ENCODE measurements around the gene TBX15. TPM values are rescaled to one million over a fixed set of nuclear protein-coding genes. Genes with fewer than 3 reads are reported as not detected.

Gene TBX15
- total RNA-seq, 1 experiment from 2014 or later = 0.32 TPM

- ChIA-PET POLR2A (ENCODE audit: low non-redundant PET) (no interaction called here), CTCF (no interaction called here)
- intact Hi-C loops (cut with micrococcal nuclease; ENCODE audit: unreplicated experiment) = no loop called here
- no peaks in the 10 kb centered on the region for H3K4me1 ChIP-seq (ENCODE audit: insufficient read depth, low read length, poor library complexity, severe bottlenecking)
- no peak overlapping the region for H3K4me3 ChIP-seq (ENCODE audit: low read depth, low read length, poor library complexity, severe bottlenecking)
- BruUV-seq (replicated peaks) = no TSS peak
- no peaks in the 10 kb centered on the region for H3K36me3 ChIP-seq (ENCODE audit: insufficient read depth, low read length, poor library complexity, severe bottlenecking)
- peaks cover 16% of the 10 kb centered on the region for H3K27me3 ChIP-seq (replicated peaks; ENCODE audit: insufficient read depth, low read depth, low read length, poor library complexity)
- no peak overlapping the region for H3K27ac ChIP-seq (ENCODE audit: low read depth, low read length, poor library complexity, severe bottlenecking)
- no peak for DNase-seq (ENCODE audit: low spot score)
- no peak for TF ChIP-seq EZH2 (IDR thresholded peaks at IDR 0.05; ENCODE audit: borderline replicate concordance, low read depth, low read length, poor library complexity, severe bottlenecking)
- TF ChIP-seq, protein P1, sequence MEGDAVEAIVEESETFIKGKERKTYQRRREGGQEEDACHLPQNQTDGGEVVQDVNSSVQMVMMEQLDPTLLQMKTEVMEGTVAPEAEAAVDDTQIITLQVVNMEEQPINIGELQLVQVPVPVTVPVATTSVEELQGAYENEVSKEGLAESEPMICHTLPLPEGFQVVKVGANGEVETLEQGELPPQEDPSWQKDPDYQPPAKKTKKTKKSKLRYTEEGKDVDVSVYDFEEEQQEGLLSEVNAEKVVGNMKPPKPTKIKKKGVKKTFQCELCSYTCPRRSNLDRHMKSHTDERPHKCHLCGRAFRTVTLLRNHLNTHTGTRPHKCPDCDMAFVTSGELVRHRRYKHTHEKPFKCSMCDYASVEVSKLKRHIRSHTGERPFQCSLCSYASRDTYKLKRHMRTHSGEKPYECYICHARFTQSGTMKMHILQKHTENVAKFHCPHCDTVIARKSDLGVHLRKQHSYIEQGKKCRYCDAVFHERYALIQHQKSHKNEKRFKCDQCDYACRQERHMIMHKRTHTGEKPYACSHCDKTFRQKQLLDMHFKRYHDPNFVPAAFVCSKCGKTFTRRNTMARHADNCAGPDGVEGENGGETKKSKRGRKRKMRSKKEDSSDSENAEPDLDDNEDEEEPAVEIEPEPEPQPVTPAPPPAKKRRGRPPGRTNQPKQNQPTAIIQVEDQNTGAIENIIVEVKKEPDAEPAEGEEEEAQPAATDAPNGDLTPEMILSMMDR (conservative IDR thresholded peaks at IDR 0.05; ENCODE audit: low read depth, low read length) = no peak
- no peaks in the 10 kb centered on the region for H3K9me3 ChIP-seq (ENCODE audit: low read depth, low read length, poor library complexity, severe bottlenecking)
These were observed 9.1 kb upstream of the TBX15 start for GRCh38 chr1:118997225-118997624.

DNA sequence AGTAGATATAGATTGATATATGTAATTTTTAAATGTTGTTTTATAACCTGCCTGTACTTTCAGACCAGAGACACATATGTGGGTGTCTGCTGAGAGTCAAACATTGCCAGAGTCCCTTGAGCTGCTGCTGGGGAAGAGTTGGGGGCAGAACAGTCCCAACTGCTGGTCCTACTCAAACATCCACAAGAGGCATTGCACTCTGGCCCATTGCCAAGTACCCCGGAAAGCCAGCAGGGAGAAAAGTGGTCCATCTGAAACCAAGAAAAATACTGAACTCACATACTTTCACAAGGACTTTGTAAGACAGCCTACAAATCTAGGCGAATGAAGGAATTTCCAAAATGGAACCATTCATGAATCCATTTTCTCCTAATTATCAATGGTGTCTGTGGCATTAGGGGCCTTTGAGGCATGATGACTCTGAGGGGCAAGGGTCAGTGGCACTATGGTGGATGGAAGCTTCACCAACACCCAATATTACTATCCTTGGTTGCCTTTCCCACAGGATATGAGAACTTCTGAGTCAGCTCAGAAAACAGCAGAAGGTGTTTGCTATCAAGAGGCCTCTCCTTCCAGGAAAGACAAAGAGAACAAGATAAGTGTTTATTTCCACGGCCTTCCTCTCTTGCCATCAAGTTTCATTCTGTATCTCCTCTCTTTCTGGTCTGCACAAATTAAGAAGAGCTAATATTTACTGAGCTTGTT lies 7.3 kb upstream of the TBX15 start:
- no TSS peak for BruUV-seq (replicated peaks)
- no peak for TF ChIP-seq EZH2 (IDR thresholded peaks at IDR 0.05; ENCODE audit: borderline replicate concordance, low read depth, low read length, poor library complexity, severe bottlenecking)
- TF ChIP-seq, protein P1 (conservative IDR thresholded peaks at IDR 0.05; ENCODE audit: low read depth, low read length) = no peak
- no peak for DNase-seq (ENCODE audit: low spot score)

GRCh38 chr1:118993700-118994026 lies 5.5 kb upstream of the TBX15 start:
- POLR2A ChIA-PET (ENCODE audit: low non-redundant PET) = no interaction called here
- Histone ChIP-seq H3K36me3 (ENCODE audit: insufficient read depth, low read length, poor library complexity, severe bottlenecking) (no peaks in the 10 kb centered on the region), H3K27ac (ENCODE audit: low read depth, low read length, poor library complexity, severe bottlenecking) (no peak overlapping the region), H3K4me1 (ENCODE audit: insufficient read depth, low read length, poor library complexity, severe bottlenecking) (no peaks in the 10 kb centered on the region), H3K4me3 (ENCODE audit: low read depth, low read length, poor library complexity, severe bottlenecking) (no peak overlapping the region), H3K9me3 (ENCODE audit: low read depth, low read length, poor library complexity, severe bottlenecking) (no peaks in the 10 kb centered on the region), H3K27me3 (replicated peaks; ENCODE audit: insufficient read depth, low read depth, low read length, poor library complexity) (no peaks in the 10 kb centered on the region)
- DNase-seq (ENCODE audit: low spot score) = no peak
- TF ChIP-seq, protein P1 (conservative IDR thresholded peaks at IDR 0.05; ENCODE audit: low read depth, low read length) = no peak
- no peak for TF ChIP-seq EZH2 (IDR thresholded peaks at IDR 0.05; ENCODE audit: borderline replicate concordance, low read depth, low read length, poor library complexity, severe bottlenecking)
- no TSS peak for BruUV-seq (replicated peaks)
- intact Hi-C loops (cut with micrococcal nuclease; ENCODE audit: unreplicated experiment) = no loop called here
- CTCF ChIA-PET = no interaction called here

More for the DNA sequence above, 7.3 kb upstream of the TBX15 start:
- Histone ChIP-seq H3K4me1 (ENCODE audit: insufficient read depth, low read length, poor library complexity, severe bottlenecking) (no peaks in the 10 kb centered on the region), H3K4me3 (ENCODE audit: low read depth, low read length, poor library complexity, severe bottlenecking) (no peak overlapping the region), H3K27me3 (replicated peaks; ENCODE audit: insufficient read depth, low read depth, low read length, poor library complexity) (peaks cover 8% of the 10 kb centered on the region), H3K9me3 (ENCODE audit: low read depth, low read length, poor library complexity, severe bottlenecking) (no peaks in the 10 kb centered on the region), H3K36me3 (ENCODE audit: insufficient read depth, low read length, poor library complexity, severe bottlenecking) (no peaks in the 10 kb centered on the region), H3K27ac (ENCODE audit: low read depth, low read length, poor library complexity, severe bottlenecking) (no peak overlapping the region)
- intact Hi-C loops (cut with micrococcal nuclease; ENCODE audit: unreplicated experiment) = no loop called here
- POLR2A ChIA-PET (ENCODE audit: low non-redundant PET) = no interaction called here
- CTCF ChIA-PET = no interaction called here

Data from A673 (cell line).